IMR-90 (cell line): ENCODE results near the gene NHSL2.

ENCODE experiments used
- BHLHE40 ChIP-seq: fragments of 150-350 bp; IDR thresholded peaks from 2 replicates; pipeline ENCODE4 v1.6.1; 2016; ENCODE audit warnings: mild to moderate bottlenecking, low read depth, low read length
- CHD1 ChIP-seq: IDR thresholded peaks from 2 replicates; pipeline ENCODE4 v1.6.1; 2012; ENCODE audit warnings: low read depth, low read length, improper control_type of control experiment
- TF ChIP-seq, protein P1 (sequence below): conservative IDR thresholded peaks from 2 replicates; pipeline ENCODE4 v1.5.1; 2012; ENCODE audit warnings: mild to moderate bottlenecking, low read depth, low read length, improper control_type of control experiment

DNA sequence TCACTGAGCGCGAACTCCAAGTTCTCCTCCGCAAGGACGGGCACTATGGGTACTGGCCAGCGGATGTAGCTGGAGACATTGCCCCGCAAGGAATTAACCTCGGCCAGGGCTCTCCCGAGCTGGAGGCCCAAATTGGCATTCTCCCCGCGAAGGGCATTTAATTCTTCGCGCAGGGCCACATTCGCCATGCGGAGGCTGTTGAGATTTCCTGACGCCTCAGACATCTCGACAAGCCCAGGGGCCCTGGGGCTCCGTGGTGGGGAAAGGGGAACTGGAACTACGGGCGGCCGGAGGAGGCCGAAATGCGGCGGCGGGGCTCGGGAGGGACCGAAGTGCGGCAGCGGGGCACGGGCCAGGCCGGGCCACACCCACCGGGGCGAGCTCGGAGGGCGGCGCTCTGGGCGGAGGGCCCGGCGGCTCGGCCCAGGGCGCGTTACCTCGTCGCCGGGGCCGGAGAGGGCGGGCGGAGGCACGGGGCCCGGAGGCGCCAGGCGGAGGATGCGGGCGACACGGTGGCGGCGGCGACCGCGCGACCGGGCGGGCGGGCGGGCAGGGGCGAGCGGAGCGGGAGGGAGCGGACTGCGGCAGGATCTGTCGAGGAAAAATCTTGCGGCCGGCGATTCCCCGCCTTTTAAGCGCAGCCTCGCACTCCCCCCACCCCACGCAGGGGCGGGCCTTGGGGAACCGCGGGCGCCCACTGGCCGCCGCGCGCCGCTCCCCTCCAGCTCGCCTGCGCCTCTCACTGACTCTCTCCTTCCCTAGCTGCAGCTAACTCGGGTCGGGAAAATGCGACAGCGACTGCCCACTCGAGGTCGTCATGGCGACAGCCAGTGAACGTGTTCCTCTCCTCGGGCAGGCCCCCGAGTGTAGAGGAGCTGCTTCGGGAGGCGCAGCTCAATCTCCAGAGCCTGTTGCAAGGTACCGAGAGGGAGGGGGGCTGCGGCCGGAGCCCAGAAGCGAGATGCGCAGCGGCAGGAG, 221.0 kb downstream of the NHSL2 start, which contains the start of gene RTL5:
- TF ChIP-seq CHD1 (no peak), BHLHE40 (peak; percentile 46; the same call in 1 of the 2 replicates)
- TF ChIP-seq, protein P1, sequence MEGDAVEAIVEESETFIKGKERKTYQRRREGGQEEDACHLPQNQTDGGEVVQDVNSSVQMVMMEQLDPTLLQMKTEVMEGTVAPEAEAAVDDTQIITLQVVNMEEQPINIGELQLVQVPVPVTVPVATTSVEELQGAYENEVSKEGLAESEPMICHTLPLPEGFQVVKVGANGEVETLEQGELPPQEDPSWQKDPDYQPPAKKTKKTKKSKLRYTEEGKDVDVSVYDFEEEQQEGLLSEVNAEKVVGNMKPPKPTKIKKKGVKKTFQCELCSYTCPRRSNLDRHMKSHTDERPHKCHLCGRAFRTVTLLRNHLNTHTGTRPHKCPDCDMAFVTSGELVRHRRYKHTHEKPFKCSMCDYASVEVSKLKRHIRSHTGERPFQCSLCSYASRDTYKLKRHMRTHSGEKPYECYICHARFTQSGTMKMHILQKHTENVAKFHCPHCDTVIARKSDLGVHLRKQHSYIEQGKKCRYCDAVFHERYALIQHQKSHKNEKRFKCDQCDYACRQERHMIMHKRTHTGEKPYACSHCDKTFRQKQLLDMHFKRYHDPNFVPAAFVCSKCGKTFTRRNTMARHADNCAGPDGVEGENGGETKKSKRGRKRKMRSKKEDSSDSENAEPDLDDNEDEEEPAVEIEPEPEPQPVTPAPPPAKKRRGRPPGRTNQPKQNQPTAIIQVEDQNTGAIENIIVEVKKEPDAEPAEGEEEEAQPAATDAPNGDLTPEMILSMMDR = no peak
